ENCODE results near the gene MATN4. TPM values are rescaled to one million over a fixed set of nuclear protein-coding genes. Genes with fewer than 3 reads are reported as not detected.

The MATN4 gene
- total RNA-seq, 1 donor from 2014 or later = not detected

DNA sequence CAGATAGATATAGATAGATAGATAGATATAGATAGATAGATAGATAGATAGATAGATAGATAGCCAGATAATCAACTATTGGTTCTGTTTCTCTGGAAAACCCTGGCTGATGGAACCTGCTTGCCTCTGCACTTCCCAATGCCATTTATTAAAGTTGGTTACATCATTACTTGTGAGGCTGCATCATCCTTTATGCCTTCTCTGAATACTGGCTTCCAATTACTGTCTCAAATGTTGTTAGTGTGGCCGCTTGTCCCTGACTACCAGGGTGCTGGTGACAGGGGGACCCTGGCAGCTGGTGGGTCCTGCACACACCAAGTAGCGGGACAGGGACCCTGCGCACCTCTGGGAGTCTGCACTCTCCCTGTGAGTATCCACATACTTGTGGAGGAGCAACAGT lies 49.8 kb downstream of the MATN4 start:
- ChIA-PET CTCF (no interaction called here), POLR2A (no interaction called here)
- intact Hi-C loops (cut with micrococcal nuclease) = no loop called here
- no peak for ATAC-seq (ENCODE audit: low read depth)
- TF ChIP-seq, protein P1, sequence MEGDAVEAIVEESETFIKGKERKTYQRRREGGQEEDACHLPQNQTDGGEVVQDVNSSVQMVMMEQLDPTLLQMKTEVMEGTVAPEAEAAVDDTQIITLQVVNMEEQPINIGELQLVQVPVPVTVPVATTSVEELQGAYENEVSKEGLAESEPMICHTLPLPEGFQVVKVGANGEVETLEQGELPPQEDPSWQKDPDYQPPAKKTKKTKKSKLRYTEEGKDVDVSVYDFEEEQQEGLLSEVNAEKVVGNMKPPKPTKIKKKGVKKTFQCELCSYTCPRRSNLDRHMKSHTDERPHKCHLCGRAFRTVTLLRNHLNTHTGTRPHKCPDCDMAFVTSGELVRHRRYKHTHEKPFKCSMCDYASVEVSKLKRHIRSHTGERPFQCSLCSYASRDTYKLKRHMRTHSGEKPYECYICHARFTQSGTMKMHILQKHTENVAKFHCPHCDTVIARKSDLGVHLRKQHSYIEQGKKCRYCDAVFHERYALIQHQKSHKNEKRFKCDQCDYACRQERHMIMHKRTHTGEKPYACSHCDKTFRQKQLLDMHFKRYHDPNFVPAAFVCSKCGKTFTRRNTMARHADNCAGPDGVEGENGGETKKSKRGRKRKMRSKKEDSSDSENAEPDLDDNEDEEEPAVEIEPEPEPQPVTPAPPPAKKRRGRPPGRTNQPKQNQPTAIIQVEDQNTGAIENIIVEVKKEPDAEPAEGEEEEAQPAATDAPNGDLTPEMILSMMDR (IDR thresholded peaks at IDR 0.05) = no peak
- Mint-ChIP-seq H3K27me3 (peaks cover 36% of the 10 kb centered on the region), H3K9me3 (no peaks in the 10 kb centered on the region), H3K36me3 (ENCODE audit: low read depth) (no peaks in the 10 kb centered on the region), H3K4me1 (no peaks in the 10 kb centered on the region), H3K27ac (no peak overlapping the region), H3K4me3 (no peak overlapping the region)
- no peak for DNase-seq

DNA sequence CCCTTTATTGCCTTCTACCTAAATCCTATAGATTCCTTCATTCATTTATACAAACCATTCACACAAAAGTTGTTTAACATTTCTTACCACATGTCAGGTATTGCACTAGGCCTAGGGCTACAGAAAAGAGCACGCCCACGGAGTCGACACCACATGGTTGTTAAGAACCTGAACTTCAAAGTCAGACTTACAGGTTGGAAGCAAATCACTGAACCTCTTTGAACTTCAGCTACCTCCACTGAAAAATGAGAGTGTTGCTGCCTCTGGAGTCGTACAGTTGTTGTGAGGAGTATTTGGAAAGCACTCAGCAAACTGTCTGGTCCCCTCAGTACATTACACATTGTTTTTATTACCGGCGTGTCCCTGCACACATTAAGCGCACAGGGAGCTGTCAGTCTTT lies 50.4 kb downstream of the MATN4 start:
- DNase-seq (no peak), ATAC-seq (ENCODE audit: low read depth) (no peak)
- ChIA-PET CTCF (interaction anchor here (0.6 kb wide), 1 partner anchor 827 kb away, joined by 3 read pairs; no protein-coding TSS in a partner anchor), POLR2A (no interaction called here)
- Mint-ChIP-seq H3K4me1 (no peaks in the 10 kb centered on the region), H3K9me3 (no peaks in the 10 kb centered on the region), H3K36me3 (ENCODE audit: low read depth) (no peaks in the 10 kb centered on the region), H3K4me3 (no peak overlapping the region), H3K27ac (no peak overlapping the region), H3K27me3 (peaks cover 40% of the 10 kb centered on the region)
- TF ChIP-seq, protein P1 (IDR thresholded peaks at IDR 0.05) = no peak
- intact Hi-C loops (cut with micrococcal nuclease) = no loop called here

- TF ChIP-seq, protein P1 (IDR thresholded peaks at IDR 0.05) = no peak
- CTCF ChIA-PET = no interaction called here
- POLR2A ChIA-PET = no interaction called here
- no peak for ATAC-seq (ENCODE audit: low read depth)
- H3K4me1 Mint-ChIP-seq = no peaks in the 10 kb centered on the region
- DNase-seq = no peak
- H3K27me3 Mint-ChIP-seq = peaks cover 42% of the 10 kb centered on the region
- H3K4me3 Mint-ChIP-seq = no peak overlapping the region
- H3K27ac Mint-ChIP-seq = no peak overlapping the region
- intact Hi-C loops (cut with micrococcal nuclease) = no loop called here
- H3K36me3 Mint-ChIP-seq (ENCODE audit: low read depth) = no peaks in the 10 kb centered on the region
- no peaks in the 10 kb centered on the region for H3K9me3 Mint-ChIP-seq
These were observed 50.9 kb downstream of the MATN4 start for GRCh38 chr20:45257161-45257560.

DNA sequence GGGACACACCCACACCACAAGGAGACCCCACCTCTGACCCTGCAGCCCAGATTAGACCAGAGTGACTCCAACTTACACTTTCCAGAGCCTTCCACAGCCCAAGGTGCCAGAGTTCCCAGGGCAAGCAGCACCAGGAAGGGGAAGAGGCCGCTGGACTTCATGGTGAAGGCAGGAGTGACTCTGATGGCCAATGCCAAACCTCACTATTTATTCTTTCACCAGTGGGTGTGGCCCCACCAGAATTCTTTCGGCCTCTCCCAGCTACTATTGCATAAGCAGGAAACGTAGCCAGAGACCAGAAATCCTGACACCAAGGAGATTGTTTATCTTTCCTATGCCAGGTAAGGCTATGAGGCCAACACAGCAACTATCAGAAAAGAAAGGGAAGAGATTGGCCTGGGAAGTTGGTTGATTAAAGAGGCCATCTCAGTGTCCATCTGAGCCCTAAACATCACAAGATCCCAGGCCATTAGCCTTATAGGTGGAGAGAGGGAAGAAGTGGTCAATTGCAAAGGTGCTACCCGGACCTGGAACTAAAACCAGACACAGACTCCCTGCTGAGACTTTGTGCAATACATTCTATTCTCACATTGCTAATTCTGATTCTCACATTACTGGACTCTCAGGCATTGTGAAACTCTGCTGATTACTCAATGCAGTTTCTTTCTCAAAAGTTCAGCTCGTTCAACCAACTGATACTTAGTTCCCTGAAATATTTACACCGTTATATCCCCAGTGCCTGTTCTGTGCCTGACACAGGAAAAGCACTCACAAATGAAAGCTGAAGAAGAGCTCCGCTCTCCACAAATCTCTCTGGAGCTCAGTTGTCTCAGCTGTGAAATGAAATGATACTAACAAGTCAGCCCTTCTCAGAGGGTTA lies 53.5 kb downstream of the MATN4 start, which contains the start of gene SLPI:
TSS of gene SLPI (minus strand) at position 182 of the 880 bp plus-strand sequence. CDS start at position 161, 21 bp downstream.
- no peak within 1 kb of the TSS for H3K4me3 Mint-ChIP-seq
- CTCF ChIA-PET = no interaction called here
- peaks cover 54% of the 10 kb centered on the region for H3K27me3 Mint-ChIP-seq
- intact Hi-C loops (cut with micrococcal nuclease) = no loop called here
- H3K9me3 Mint-ChIP-seq = no peaks in the 10 kb centered on the region
- ATAC-seq (ENCODE audit: low read depth) = no peak
- H3K36me3 Mint-ChIP-seq (ENCODE audit: low read depth) = no peaks in the 10 kb centered on the region
- H3K27ac Mint-ChIP-seq = no peak within 1 kb of the TSS
- TF ChIP-seq, protein P1 (IDR thresholded peaks at IDR 0.05) = no peak
- POLR2A ChIA-PET = no interaction called here
- no peaks in the 10 kb centered on the region for H3K4me1 Mint-ChIP-seq
- no peak for DNase-seq

- ChIA-PET POLR2A (no interaction called here), CTCF (no interaction called here)
- Mint-ChIP-seq H3K27ac (no peak overlapping the region), H3K9me3 (no peaks in the 10 kb centered on the region), H3K4me3 (no peak overlapping the region), H3K27me3 (peaks cover 52% of the 10 kb centered on the region), H3K36me3 (ENCODE audit: low read depth) (no peaks in the 10 kb centered on the region), H3K4me1 (no peaks in the 10 kb centered on the region)
- intact Hi-C loops (cut with micrococcal nuclease) = no loop called here
- ATAC-seq (ENCODE audit: low read depth) (no peak), DNase-seq (no peak)
- TF ChIP-seq, protein P1 (IDR thresholded peaks at IDR 0.05) = no peak
These were observed 54.8 kb downstream of the MATN4 start for GRCh38 chr20:45253261-45253660.
